ENCODE measurements around the gene SMIM10.

SMIM10 gene

GRCh38 chrX:134998246-134998645, 7.5 kb downstream of the SMIM10 start:
- no peak for TF ChIP-seq CTCF (IDR thresholded peaks at IDR 0.05; ENCODE audit: low read depth, low read length)
- no peak overlapping the region for H3K4me3 ChIP-seq (ENCODE audit: low read depth, low read length)

GRCh38 chrX:134999469-134999868, 8.7 kb downstream of the SMIM10 start:
- TF ChIP-seq CTCF (IDR thresholded peaks at IDR 0.05; ENCODE audit: low read depth, low read length) = 0 out of 2 replicates have a peak, but pooled peaks have one; percentile 3
- H3K4me3 ChIP-seq (ENCODE audit: low read depth, low read length) = no peak overlapping the region

- no peak overlapping the region for H3K4me3 ChIP-seq (ENCODE audit: low read depth, low read length)
- TF ChIP-seq CTCF (IDR thresholded peaks at IDR 0.05; ENCODE audit: low read depth, low read length) = no peak
These were observed 9.7 kb downstream of the SMIM10 start for GRCh38 chrX:135000516-135000915.

GRCh38 chrX:135003876-135004623, 13.3 kb downstream of the SMIM10 start:
- peak overlapping the region; percentile 57 for H3K4me3 ChIP-seq (ENCODE audit: low read depth, low read length)
- TF ChIP-seq CTCF (IDR thresholded peaks at IDR 0.05; ENCODE audit: low read depth, low read length) = no peak

- no peak overlapping the region for H3K4me3 ChIP-seq (ENCODE audit: low read depth, low read length)
- no peak for TF ChIP-seq CTCF (IDR thresholded peaks at IDR 0.05; ENCODE audit: low read depth, low read length)
These were observed 15.4 kb downstream of the SMIM10 start for GRCh38 chrX:135006187-135006586.

GRCh38 chrX:135009057-135009610, 18.3 kb downstream of the SMIM10 start:
- H3K4me3 ChIP-seq (ENCODE audit: low read depth, low read length) = no peak overlapping the region
- TF ChIP-seq CTCF (IDR thresholded peaks at IDR 0.05; ENCODE audit: low read depth, low read length) = no peak

GRCh38 chrX:135009838-135010237, 19.0 kb downstream of the SMIM10 start:
- TF ChIP-seq CTCF (IDR thresholded peaks at IDR 0.05; ENCODE audit: low read depth, low read length) = no peak
- no peak overlapping the region for H3K4me3 ChIP-seq (ENCODE audit: low read depth, low read length)

All from WI38 (cell line).